ENCODE data around the gene ALDH3B1. TPM values are rescaled to one million over a fixed set of nuclear protein-coding genes. Genes with fewer than 3 reads are reported as not detected.

Gene ALDH3B1
- polyA plus RNA-seq, 1 donor from 2014 or later, result not detected

- no peak overlapping the region for H3K27ac ChIP-seq (ENCODE audit: low read length)
- no peaks in the 10 kb centered on the region for H3F3A ChIP-seq (ENCODE audit: insufficient read depth, low read length, poor library complexity, severe bottlenecking)
- no peaks in the 10 kb centered on the region for H3K36me3 ChIP-seq (ENCODE audit: insufficient read depth, low read length)
- H3K9me3 ChIP-seq (ENCODE audit: low read length), result peaks cover 5% of the 10 kb centered on the region
- H3K9me2 ChIP-seq (ENCODE audit: insufficient read depth, low read length), result no peaks in the 10 kb centered on the region
- no peaks in the 10 kb centered on the region for H3K79me2 ChIP-seq (replicated peaks; ENCODE audit: insufficient read depth, low read length)
- H3K4me2 ChIP-seq (ENCODE audit: low read length), result no peak overlapping the region
- no peak overlapping the region for H3K4me3 ChIP-seq (ENCODE audit: low read length)
- H3K9ac ChIP-seq (ENCODE audit: low read length), result no peak overlapping the region
- no peaks in the 10 kb centered on the region for H4K20me1 ChIP-seq (ENCODE audit: insufficient read depth)
- H2AFZ ChIP-seq (ENCODE audit: low read depth, low read length), result no peak overlapping the region
- no peaks in the 10 kb centered on the region for H3K27me3 ChIP-seq (ENCODE audit: insufficient read depth, low read depth, low read length)
- TF ChIP-seq SMC3 (conservative IDR thresholded peaks at IDR 0.05; ENCODE audit: poor library complexity) (no peak), TAF1 (IDR thresholded peaks at IDR 0.05; ENCODE audit: low read depth) (no peak), RAD21 (conservative IDR thresholded peaks at IDR 0.05) (no peak), EZH2 (IDR thresholded peaks at IDR 0.05; ENCODE audit: borderline replicate concordance, insufficient read depth, low read length, poor library complexity, severe bottlenecking) (no peak), CTCF (IDR thresholded peaks at IDR 0.05; ENCODE audit: poor library complexity, severe bottlenecking) (no peak), REST (IDR thresholded peaks at IDR 0.05; ENCODE audit: borderline replicate concordance) (no peak), POLR2AphosphoS5 (IDR thresholded peaks at IDR 0.05) (no peak), EP300 (conservative IDR thresholded peaks at IDR 0.05; ENCODE audit: poor library complexity, severe bottlenecking) (no peak), MXI1 (conservative IDR thresholded peaks at IDR 0.05; ENCODE audit: poor library complexity, severe bottlenecking) (no peak)
These were observed 14.9 kb downstream of the ALDH3B1 start for GRCh38 chr11:68025047-68025446.

GRCh38 chr11:68026391-68027105, 16.4 kb downstream of the ALDH3B1 start:
- H3K4me3 ChIP-seq (ENCODE audit: low read length), result no peak overlapping the region
- no peaks in the 10 kb centered on the region for H3K27me3 ChIP-seq (ENCODE audit: insufficient read depth, low read depth, low read length)
- TF ChIP-seq EZH2 (IDR thresholded peaks at IDR 0.05; ENCODE audit: borderline replicate concordance, insufficient read depth, low read length, poor library complexity, severe bottlenecking) (no peak), SMC3 (conservative IDR thresholded peaks at IDR 0.05; ENCODE audit: poor library complexity) (no peak), TAF1 (IDR thresholded peaks at IDR 0.05; ENCODE audit: low read depth) (no peak), EP300 (conservative IDR thresholded peaks at IDR 0.05; ENCODE audit: poor library complexity, severe bottlenecking) (no peak), MXI1 (conservative IDR thresholded peaks at IDR 0.05; ENCODE audit: poor library complexity, severe bottlenecking) (no peak), RAD21 (conservative IDR thresholded peaks at IDR 0.05) (no peak), REST (IDR thresholded peaks at IDR 0.05; ENCODE audit: borderline replicate concordance) (no peak), CTCF (IDR thresholded peaks at IDR 0.05; ENCODE audit: poor library complexity, severe bottlenecking) (no peak)
- no peak overlapping the region for H3K9ac ChIP-seq (ENCODE audit: low read length)
- H2AFZ ChIP-seq (ENCODE audit: low read depth, low read length), result no peak overlapping the region
- H4K20me1 ChIP-seq (ENCODE audit: insufficient read depth), result no peaks in the 10 kb centered on the region
- H3K36me3 ChIP-seq (ENCODE audit: insufficient read depth, low read length), result no peaks in the 10 kb centered on the region
- peaks cover 9% of the 10 kb centered on the region for H3K79me2 ChIP-seq (replicated peaks; ENCODE audit: insufficient read depth, low read length)
- no peak overlapping the region for H3K27ac ChIP-seq (ENCODE audit: low read length)
- H3K9me2 ChIP-seq (ENCODE audit: insufficient read depth, low read length), result no peaks in the 10 kb centered on the region
- no peak overlapping the region for H3K4me2 ChIP-seq (ENCODE audit: low read length)
- H3F3A ChIP-seq (ENCODE audit: insufficient read depth, low read length, poor library complexity, severe bottlenecking), result no peaks in the 10 kb centered on the region
- peaks cover 5% of the 10 kb centered on the region for H3K9me3 ChIP-seq (ENCODE audit: low read length)
